Measurements from ENCODE around the gene G6PC3. TPM values are rescaled to one million over a fixed set of nuclear protein-coding genes. Genes with fewer than 3 reads are reported as not detected.
A peak's percentile ranks its signal among the peaks of the same experiment; 100 is the strongest.

Gene G6PC3
- total and polyA plus RNA-seq, 12 donors: 28.9 to 114 (median 34.7) TPM

GRCh38 chr17:44110823-44111633, 40.5 kb downstream of the G6PC3 start:
- peak; percentile 99 to 100 for DNase-seq
- no peak for TF ChIP-seq CTCF (IDR thresholded peaks at IDR 0.05)
- peaks cover 67 to 99% (median 96%) of the 10 kb centered on the region in 9 donors for H3K4me1 ChIP-seq
- peak; percentile 79 to 90 (median 85) for ATAC-seq
- H3K27ac ChIP-seq: peak overlapping the region; percentile 86 to 98 (median 92)
- no peaks in the 10 kb centered on the region for H3K27me3 ChIP-seq
- H3K9me3 ChIP-seq: no peaks in the 10 kb centered on the region
- WGBS, 2 donors: 3 to 4% methylated on average over 28 of the region's 28 CpGs
- peak overlapping the region; percentile 37 to 67 (median 60) for H3K4me3 ChIP-seq
- H3K36me3 ChIP-seq: peaks cover 0 to 31% (median 0%) of the 10 kb centered on the region in 9 donors
- intact Hi-C loops (cut with DNase I): loop anchor here in 7 of 10 donors (2.0 to 10.0 kb wide), 5 partner anchors 39 to 166 kb away; partner anchors contain the start of genes G6PC3 (in 4 of the 7), LSM12 (in 1 of the 7), PPY (in 1 of the 7) and TMEM101 (in 1 of the 7)

DNA sequence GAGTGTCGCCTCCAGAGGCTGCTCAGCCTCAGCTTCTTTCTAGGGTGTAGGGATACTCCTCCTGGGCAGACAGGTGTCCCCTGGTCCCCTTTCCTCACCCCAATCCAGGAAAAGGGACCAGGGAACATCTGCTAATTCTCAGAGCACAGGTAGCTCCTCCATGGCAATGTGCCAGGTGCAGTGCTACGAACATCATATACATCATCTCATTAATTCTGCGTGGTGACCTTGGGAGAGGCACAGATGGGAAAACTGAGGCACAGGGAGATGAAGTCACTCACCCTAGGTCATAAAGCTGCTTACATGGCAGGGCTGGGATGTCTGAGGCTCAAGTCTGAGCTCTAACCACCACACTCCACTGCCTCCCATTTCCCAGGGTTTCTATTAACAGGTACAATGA, 41.2 kb downstream of the G6PC3 start:
- H3K27ac ChIP-seq: peak overlapping the region; percentile 85 to 98 (median 92)
- DNase-seq: no peak
- H3K4me3 ChIP-seq: peak overlapping the region in 6 of 10 donors; percentile 4 to 67 (median 61)
- WGBS, 2 donors: 58 to 66% methylated on average over 3 of the region's 3 CpGs
- no peak for ATAC-seq
- H3K4me1 ChIP-seq: peaks cover 65 to 98% (median 92%) of the 10 kb centered on the region in 9 donors
- no peaks in the 10 kb centered on the region for H3K9me3 ChIP-seq
- intact Hi-C loops (cut with DNase I): loop anchor here in 7 of 10 donors (2.0 to 10.0 kb wide), 6 partner anchors 15 to 167 kb away; partner anchors contain the start of genes G6PC3 (in 4 of the 7), LSM12 (in 1 of the 7), PPY (in 1 of the 7) and TMEM101 (in 1 of the 7)
- no peaks in the 10 kb centered on the region for H3K27me3 ChIP-seq
- TF ChIP-seq CTCF (IDR thresholded peaks at IDR 0.05): no peak
- H3K36me3 ChIP-seq: peaks cover 0 to 37% (median 7%) of the 10 kb centered on the region in 9 donors

DNA sequence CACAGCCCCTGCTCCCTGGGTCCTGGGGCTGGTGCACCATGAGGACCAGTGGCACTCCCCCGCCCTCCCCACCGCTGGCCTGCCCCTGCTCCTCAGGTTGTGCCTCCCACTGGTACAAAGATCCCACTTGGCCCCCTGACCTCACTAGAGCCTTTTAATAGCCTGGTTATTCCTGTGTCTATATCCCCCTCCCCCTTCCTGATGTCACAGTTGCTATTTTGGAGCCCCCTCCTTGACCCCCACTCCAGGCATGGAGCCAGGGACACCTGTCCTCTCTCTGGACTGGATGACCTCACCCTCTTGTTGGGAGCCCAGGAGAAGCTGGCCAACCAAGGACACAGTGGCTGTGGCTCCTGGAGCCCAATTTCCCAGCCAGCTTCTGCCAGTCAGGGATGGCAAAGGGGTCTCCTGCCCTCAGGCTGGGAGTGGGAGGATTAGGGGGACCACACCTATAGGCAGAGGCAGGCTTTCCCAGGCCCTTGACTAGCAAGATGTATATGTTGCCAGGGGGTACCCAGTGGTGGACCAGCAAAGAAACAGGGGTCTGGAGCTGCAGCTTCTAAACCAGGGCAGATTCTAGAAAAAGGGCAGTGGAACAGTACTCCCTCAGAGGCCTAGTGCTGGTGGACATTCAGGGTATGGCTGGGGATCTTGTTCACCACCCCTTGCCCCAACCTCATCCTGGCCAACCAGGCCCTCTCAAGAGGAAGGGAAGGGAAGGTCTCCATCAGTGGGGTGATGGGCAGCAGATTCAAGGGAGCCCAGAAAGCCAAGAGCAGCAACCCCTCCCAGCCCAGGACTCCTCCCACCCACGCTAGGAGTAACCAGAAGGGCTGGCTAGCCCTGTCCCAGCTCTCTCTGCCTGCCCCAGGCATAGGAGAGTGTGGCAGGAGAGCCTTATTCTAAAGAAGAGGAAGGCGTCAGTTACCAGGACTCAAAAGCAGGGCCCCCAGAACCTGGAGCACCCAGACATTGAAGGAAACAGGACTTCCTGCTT, 42.0 kb downstream of the G6PC3 start:
- TF ChIP-seq CTCF (IDR thresholded peaks at IDR 0.05): no peak
- DNase-seq: peak; percentile 78 to 89
- H3K27ac ChIP-seq: peak overlapping the region; percentile 85 to 98 (median 92)
- WGBS, 2 donors: 48% methylated on average over 4 of the region's 4 CpGs
- H3K36me3 ChIP-seq: peaks cover 0 to 45% (median 9%) of the 10 kb centered on the region in 9 donors
- H3K27me3 ChIP-seq: no peaks in the 10 kb centered on the region
- peak overlapping the region in 4 of 10 donors; percentile 5 to 67 (median 62) for H3K4me3 ChIP-seq
- intact Hi-C loops (cut with DNase I): loop anchor here in 7 of 10 donors (2.0 to 10.0 kb wide), 5 partner anchors 16 to 168 kb away; partner anchors contain the start of genes G6PC3 (in 4 of the 7), PPY (in 1 of the 7) and TMEM101 (in 1 of the 7)
- peaks cover 64 to 98% (median 89%) of the 10 kb centered on the region in 9 donors for H3K4me1 ChIP-seq
- H3K9me3 ChIP-seq: no peaks in the 10 kb centered on the region
- ATAC-seq: peak; percentile 6 to 72 (median 56)

Measured in heart right ventricle (tissue), 16 donors.